ENCODE results near the gene ORC3. TPM values are rescaled to one million over a fixed set of nuclear protein-coding genes. Genes with fewer than 3 reads are reported as not detected.

Gene ORC3
- polyA plus RNA-seq, 1 donor (not counting 4 experiments of a cell fraction or from before 2014, with no cell fraction given) = 37.4 TPM

- no peak overlapping the region for H3K4me2 ChIP-seq (ENCODE audit: control insufficient read depth, extremely low read depth, insufficient read depth, low read depth, low read length)
- no peak overlapping the region for H2AFZ ChIP-seq (ENCODE audit: control insufficient read depth, low read length)
- H3K9me3 ChIP-seq (ENCODE audit: control insufficient read depth, low read depth, low read length) = no peaks in the 10 kb centered on the region
- H3K9ac ChIP-seq (ENCODE audit: control insufficient read depth, extremely low read depth, insufficient read depth, low read length) = no peak overlapping the region
- H3K79me2 ChIP-seq (ENCODE audit: control insufficient read depth, insufficient read depth, low read length) = peaks cover 2% of the 10 kb centered on the region
- peaks cover 12 to 24% of the 10 kb centered on the region in 2 experiments for H3K36me3 ChIP-seq (ENCODE audit: control insufficient read depth in 2 of 2, extremely low read depth in 1 of 2, insufficient read depth in 2 of 2, low read length in 2 of 2)
- H3K27ac ChIP-seq (ENCODE audit: control insufficient read depth, insufficient read depth, low read length) = no peak overlapping the region
- no peaks in the 10 kb centered on the region for H3K27me3 ChIP-seq (ENCODE audit: control insufficient read depth, extremely low read depth, insufficient read depth, low read length)
- dilution Hi-C loops (cut with MboI; ENCODE audit: extremely low pct_ligation_motif_present, low sequenced_read_pairs) = no loop called here
- FAIRE-seq (no peak), DNase-seq (ENCODE audit: low read depth, low spot score) (no peak)
- no peaks in the 10 kb centered on the region for H4K20me1 ChIP-seq (ENCODE audit: control insufficient read depth, extremely low read depth, insufficient read depth, low read length)
- TF ChIP-seq EZH2 (IDR thresholded peaks at IDR 0.05; ENCODE audit: low read length) = no peak
- TF ChIP-seq CTCF (optimal IDR thresholded peaks at IDR 0.05 in 1 of 3, IDR thresholded peaks at IDR 0.05 in 1 of 3, conservative IDR thresholded peaks at IDR 0.05 in 1 of 3; ENCODE audit: extremely low read depth in 1 of 3, insufficient read depth in 2 of 3, low read length in 3 of 3) = no peak
- no peaks in the 10 kb centered on the region for H3K4me1 ChIP-seq (ENCODE audit: control insufficient read depth, extremely low read depth, insufficient read depth, low read length)
- H3K4me3 ChIP-seq (ENCODE audit: control insufficient read depth in 2 of 3, extremely low read depth in 1 of 3, insufficient read depth in 2 of 3, low read depth in 1 of 3, low read length in 3 of 3) = no peak overlapping the region
- no peaks in the 10 kb centered on the region for H3K9me1 ChIP-seq (ENCODE audit: control insufficient read depth, extremely low read depth, insufficient read depth, low read length)
Observed at GRCh38 chr6:87674290-87674689, 84.4 kb downstream of the ORC3 start.

GRCh38 chr6:87675004-87675681 lies 85.2 kb downstream of the ORC3 start:
- H3K4me2 ChIP-seq (ENCODE audit: control insufficient read depth, extremely low read depth, insufficient read depth, low read depth, low read length) = no peak overlapping the region
- no peak overlapping the region for H3K27ac ChIP-seq (ENCODE audit: control insufficient read depth, insufficient read depth, low read length)
- no peak overlapping the region for H3K4me3 ChIP-seq (ENCODE audit: control insufficient read depth in 2 of 3, extremely low read depth in 1 of 3, insufficient read depth in 2 of 3, low read depth in 1 of 3, low read length in 3 of 3)
- no peaks in the 10 kb centered on the region for H3K9me1 ChIP-seq (ENCODE audit: control insufficient read depth, extremely low read depth, insufficient read depth, low read length)
- FAIRE-seq (no peak), DNase-seq (ENCODE audit: low read depth, low spot score) (no peak)
- H4K20me1 ChIP-seq (ENCODE audit: control insufficient read depth, extremely low read depth, insufficient read depth, low read length) = no peaks in the 10 kb centered on the region
- TF ChIP-seq CTCF (optimal IDR thresholded peaks at IDR 0.05 in 1 of 3, IDR thresholded peaks at IDR 0.05 in 1 of 3, conservative IDR thresholded peaks at IDR 0.05 in 1 of 3; ENCODE audit: extremely low read depth in 1 of 3, insufficient read depth in 2 of 3, low read length in 3 of 3) (no peak), EZH2 (IDR thresholded peaks at IDR 0.05; ENCODE audit: low read length) (no peak)
- no peak overlapping the region for H3K9ac ChIP-seq (ENCODE audit: control insufficient read depth, extremely low read depth, insufficient read depth, low read length)
- no peak overlapping the region for H2AFZ ChIP-seq (ENCODE audit: control insufficient read depth, low read length)
- H3K36me3 ChIP-seq (ENCODE audit: control insufficient read depth in 2 of 2, extremely low read depth in 1 of 2, insufficient read depth in 2 of 2, low read length in 2 of 2) = peaks cover 12 to 24% of the 10 kb centered on the region in 2 experiments
- no peaks in the 10 kb centered on the region for H3K9me3 ChIP-seq (ENCODE audit: control insufficient read depth, low read depth, low read length)
- no peaks in the 10 kb centered on the region for H3K4me1 ChIP-seq (ENCODE audit: control insufficient read depth, extremely low read depth, insufficient read depth, low read length)
- no peaks in the 10 kb centered on the region for H3K27me3 ChIP-seq (ENCODE audit: control insufficient read depth, extremely low read depth, insufficient read depth, low read length)
- peaks cover 9% of the 10 kb centered on the region for H3K79me2 ChIP-seq (ENCODE audit: control insufficient read depth, insufficient read depth, low read length)
- dilution Hi-C loops (cut with MboI; ENCODE audit: extremely low pct_ligation_motif_present, low sequenced_read_pairs) = no loop called here

Data from keratinocyte (primary cell).